Measurements from ENCODE around the gene PLEKHJ1.

Gene PLEKHJ1

GRCh38 chr19:2234996-2235380 lies 1.1 kb downstream of the PLEKHJ1 start:
- Histone ChIP-seq H3K4me1 (ENCODE audit: control insufficient read depth, insufficient read depth, low read length) (peaks cover 54% of the 10 kb centered on the region), H3K36me3 (ENCODE audit: control insufficient read depth, insufficient read depth, low read length) (no peaks in the 10 kb centered on the region), H3K9ac (ENCODE audit: low read length) (peak overlapping the region; percentile 71)

DNA sequence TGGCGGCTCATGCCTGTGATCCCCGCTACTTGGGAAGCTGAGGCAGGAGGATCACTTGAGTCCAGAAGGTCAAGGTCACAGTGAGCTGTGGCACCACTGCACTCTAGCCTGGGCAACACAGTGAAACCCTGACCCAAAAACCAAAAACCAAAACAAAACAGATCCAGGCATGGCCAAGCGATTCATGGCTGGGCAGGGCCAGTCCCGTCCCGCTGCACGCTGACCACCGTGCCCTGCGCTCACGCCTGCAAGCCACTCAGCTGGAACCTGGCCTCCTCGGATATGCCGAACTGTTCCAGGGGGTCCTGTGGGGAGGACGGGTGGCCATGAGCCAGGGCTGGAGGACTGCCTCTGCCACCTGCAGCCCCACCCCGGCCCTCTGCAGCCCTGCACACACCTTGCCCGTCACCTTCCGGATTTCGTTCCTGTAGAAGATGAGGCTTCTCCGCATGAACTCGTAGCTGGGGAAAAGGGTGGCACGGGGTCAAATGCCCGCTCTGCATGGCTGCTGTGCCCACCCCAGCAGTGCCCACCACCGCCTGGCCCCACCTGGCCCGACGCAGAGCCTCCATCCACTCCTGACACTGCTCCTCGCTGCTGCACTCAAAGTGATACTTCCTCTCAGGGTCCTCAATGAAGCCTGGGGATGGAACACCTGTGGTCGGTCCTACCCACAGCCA lies 2.4 kb downstream of the PLEKHJ1 start:
- no peaks in the 10 kb centered on the region for H3K27me3 ChIP-seq (ENCODE audit: control insufficient read depth, insufficient read depth, low read length)
- H3K9me3 ChIP-seq (ENCODE audit: control insufficient read depth, low read length), result no peaks in the 10 kb centered on the region
- H3K4me1 ChIP-seq (ENCODE audit: control insufficient read depth, insufficient read depth, low read length), result peaks cover 53% of the 10 kb centered on the region
- H3K36me3 ChIP-seq (ENCODE audit: control insufficient read depth, insufficient read depth, low read length), result peaks cover 6% of the 10 kb centered on the region
- no peak overlapping the region for H3K9ac ChIP-seq (ENCODE audit: low read length)
- H3K4me3 ChIP-seq (ENCODE audit: low read length), result no peak overlapping the region

More at GRCh38 chr19:2234996-2235380, 1.1 kb downstream of the PLEKHJ1 start:
- no peaks in the 10 kb centered on the region for H3K9me3 ChIP-seq (ENCODE audit: control insufficient read depth, low read length)
- H3K27me3 ChIP-seq (ENCODE audit: control insufficient read depth, insufficient read depth, low read length), result no peaks in the 10 kb centered on the region
- peak overlapping the region; percentile 43 for H3K4me3 ChIP-seq (ENCODE audit: low read length)

DNA sequence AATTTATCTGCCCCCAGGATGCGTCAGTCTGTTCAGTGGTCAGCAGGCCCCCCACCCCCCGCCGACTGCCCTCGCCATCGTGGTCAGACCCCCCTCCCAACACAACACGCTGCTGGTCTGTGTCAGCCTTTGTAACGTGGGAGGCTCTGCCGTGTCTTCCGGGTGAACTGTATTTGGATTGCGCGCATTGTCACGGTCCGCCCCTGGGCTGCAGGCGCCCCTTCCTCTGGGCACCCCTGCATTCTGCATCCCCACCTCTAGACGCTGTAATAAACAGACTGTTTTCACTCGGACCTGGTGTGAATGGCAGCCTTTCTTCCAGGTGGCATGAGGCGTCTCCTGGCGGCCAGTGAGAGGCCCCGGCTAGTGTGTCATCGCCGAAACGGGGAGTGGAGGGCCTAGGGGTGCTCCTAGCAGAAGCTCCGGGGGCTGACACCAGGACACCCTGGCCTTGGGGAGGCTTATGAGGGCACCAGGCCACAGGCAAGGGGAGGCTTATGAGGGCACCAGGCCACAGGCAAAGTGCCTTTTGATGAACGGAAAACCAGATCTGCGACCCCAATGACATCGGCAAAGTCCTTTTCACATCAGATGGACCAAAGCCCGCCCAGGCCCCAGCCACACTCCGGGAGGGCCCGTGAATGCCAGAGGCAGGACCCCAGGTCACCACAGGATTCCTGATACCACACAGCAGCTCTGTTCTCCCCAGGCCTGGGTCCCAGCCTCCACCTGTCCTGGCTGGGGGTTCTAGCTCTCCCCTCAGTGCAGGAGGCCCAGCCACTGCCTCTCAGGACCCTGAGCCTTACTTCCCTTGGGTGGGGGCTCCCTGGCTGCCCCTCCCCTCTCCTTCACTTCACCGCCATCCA lies 3.6 kb downstream of the PLEKHJ1 start:
- H3K9ac ChIP-seq (ENCODE audit: low read length), result no peak overlapping the region
- no peak overlapping the region for H3K4me3 ChIP-seq (ENCODE audit: low read length)
- peaks cover 44% of the 10 kb centered on the region for H3K4me1 ChIP-seq (ENCODE audit: control insufficient read depth, insufficient read depth, low read length)
- no peaks in the 10 kb centered on the region for H3K9me3 ChIP-seq (ENCODE audit: control insufficient read depth, low read length)
- peaks cover 11% of the 10 kb centered on the region for H3K36me3 ChIP-seq (ENCODE audit: control insufficient read depth, insufficient read depth, low read length)
- no peaks in the 10 kb centered on the region for H3K27me3 ChIP-seq (ENCODE audit: control insufficient read depth, insufficient read depth, low read length)

- Histone ChIP-seq H3K4me3 (ENCODE audit: low read length) (no peak overlapping the region), H3K9ac (ENCODE audit: low read length) (no peak overlapping the region), H3K9me3 (ENCODE audit: control insufficient read depth, low read length) (no peaks in the 10 kb centered on the region), H3K27me3 (ENCODE audit: control insufficient read depth, insufficient read depth, low read length) (no peaks in the 10 kb centered on the region), H3K36me3 (ENCODE audit: control insufficient read depth, insufficient read depth, low read length) (peaks cover 11% of the 10 kb centered on the region), H3K4me1 (ENCODE audit: control insufficient read depth, insufficient read depth, low read length) (peaks cover 43% of the 10 kb centered on the region)
Measured at GRCh38 chr19:2231621-2232221, 4.4 kb downstream of the PLEKHJ1 start.

DNA sequence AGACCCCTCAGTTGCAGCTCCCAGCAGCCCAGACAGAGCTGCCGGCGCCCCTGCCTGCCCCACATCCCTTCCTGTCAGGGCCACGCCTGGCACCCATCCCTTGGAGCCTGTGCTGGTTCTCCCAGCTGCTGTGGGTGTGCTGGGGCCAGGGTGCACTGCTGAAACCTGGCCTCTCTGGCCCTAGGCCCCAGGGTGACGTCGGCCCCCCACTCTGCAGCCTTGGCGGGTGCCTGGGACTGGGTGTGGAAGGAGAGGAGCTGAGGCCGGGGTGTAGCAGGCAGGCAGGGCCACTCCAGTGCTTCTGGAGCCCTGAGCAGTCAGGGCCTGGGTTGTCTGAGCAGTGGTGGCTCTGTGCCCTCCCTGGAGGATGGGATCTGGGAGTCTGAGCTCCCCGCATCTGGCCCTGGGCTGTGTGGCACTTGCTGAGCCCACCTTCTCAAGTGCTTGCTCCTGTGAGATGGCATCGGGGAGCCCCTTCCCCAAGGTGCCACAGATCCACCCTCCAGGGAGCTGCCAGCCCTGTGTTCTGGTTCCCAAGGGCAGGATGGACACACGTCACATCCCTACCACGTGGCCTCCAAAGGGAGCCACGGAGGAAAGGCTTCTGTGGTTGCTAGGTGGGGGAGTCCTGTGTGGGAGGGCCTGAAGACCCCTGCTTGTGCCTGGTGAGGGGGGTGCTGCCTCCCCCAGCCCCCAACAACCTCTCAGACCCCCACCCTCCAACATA lies 5.2 kb downstream of the PLEKHJ1 start:
- no peaks in the 10 kb centered on the region for H3K27me3 ChIP-seq (ENCODE audit: control insufficient read depth, insufficient read depth, low read length)
- H3K36me3 ChIP-seq (ENCODE audit: control insufficient read depth, insufficient read depth, low read length), result peaks cover 11% of the 10 kb centered on the region
- no peak overlapping the region for H3K4me3 ChIP-seq (ENCODE audit: low read length)
- H3K4me1 ChIP-seq (ENCODE audit: control insufficient read depth, insufficient read depth, low read length), result peaks cover 43% of the 10 kb centered on the region
- H3K9me3 ChIP-seq (ENCODE audit: control insufficient read depth, low read length), result no peaks in the 10 kb centered on the region
- no peak overlapping the region for H3K9ac ChIP-seq (ENCODE audit: low read length)

GRCh38 chr19:2230033-2230531 lies 6.0 kb downstream of the PLEKHJ1 start:
- Histone ChIP-seq H3K27me3 (ENCODE audit: control insufficient read depth, insufficient read depth, low read length) (no peaks in the 10 kb centered on the region), H3K4me3 (ENCODE audit: low read length) (no peak overlapping the region), H3K9ac (ENCODE audit: low read length) (no peak overlapping the region), H3K9me3 (ENCODE audit: control insufficient read depth, low read length) (no peaks in the 10 kb centered on the region), H3K36me3 (ENCODE audit: control insufficient read depth, insufficient read depth, low read length) (peaks cover 11% of the 10 kb centered on the region), H3K4me1 (ENCODE audit: control insufficient read depth, insufficient read depth, low read length) (peaks cover 40% of the 10 kb centered on the region)

DNA sequence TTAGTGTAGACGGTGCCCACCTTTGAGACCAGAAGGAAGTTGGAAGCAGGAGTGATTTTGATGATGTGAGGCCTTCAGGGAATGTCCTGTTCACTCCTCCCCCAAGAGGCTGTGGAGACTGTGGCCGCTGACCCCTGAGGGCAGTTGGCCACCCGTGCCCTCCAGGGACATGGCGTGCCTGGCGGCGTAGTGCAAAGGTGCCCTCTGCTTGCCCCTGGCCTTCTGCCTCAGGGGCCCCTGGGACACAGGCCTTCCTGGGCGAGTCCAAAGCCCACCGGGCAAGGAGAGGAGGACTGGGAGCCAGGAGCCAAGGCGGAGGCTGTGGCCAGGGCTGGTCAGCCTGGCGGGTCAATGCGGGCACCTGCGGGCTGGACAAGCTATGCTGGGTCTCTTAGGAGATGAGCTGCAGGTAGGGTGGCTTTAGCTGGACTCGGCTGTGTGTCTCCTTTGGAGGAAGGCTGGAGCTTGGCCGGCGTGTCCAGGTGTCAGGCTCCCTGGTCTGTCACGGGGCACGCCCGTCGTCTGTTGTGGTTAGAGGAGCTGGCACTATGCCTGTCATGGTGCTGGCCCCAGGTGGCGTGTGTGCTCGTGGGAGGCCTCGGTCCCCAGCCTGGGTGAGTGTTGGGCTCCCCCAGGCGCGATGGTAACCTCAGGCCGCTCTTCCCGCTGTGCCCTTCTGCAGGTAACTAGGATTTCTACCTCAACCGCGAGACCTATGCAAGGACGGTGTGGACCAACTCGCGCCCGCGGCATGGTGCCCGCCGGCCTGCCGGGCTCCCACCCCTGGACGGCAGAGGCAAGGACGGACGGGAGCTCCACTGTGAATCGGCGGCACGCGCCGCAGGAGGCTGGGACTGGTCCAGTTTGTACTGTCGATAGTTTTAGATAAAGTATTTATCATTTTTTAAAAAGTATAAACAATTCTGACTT lies 6.8 kb downstream of the PLEKHJ1 start:
- H3K36me3 ChIP-seq (ENCODE audit: control insufficient read depth, insufficient read depth, low read length), result peaks cover 13% of the 10 kb centered on the region
- no peaks in the 10 kb centered on the region for H3K9me3 ChIP-seq (ENCODE audit: control insufficient read depth, low read length)
- H3K27me3 ChIP-seq (ENCODE audit: control insufficient read depth, insufficient read depth, low read length), result no peaks in the 10 kb centered on the region
- no peak overlapping the region for H3K9ac ChIP-seq (ENCODE audit: low read length)
- H3K4me3 ChIP-seq (ENCODE audit: low read length), result no peak overlapping the region
- H3K4me1 ChIP-seq (ENCODE audit: control insufficient read depth, insufficient read depth, low read length), result peaks cover 35% of the 10 kb centered on the region

- Histone ChIP-seq H3K9ac (ENCODE audit: low read length) (no peak overlapping the region), H3K4me1 (ENCODE audit: control insufficient read depth, insufficient read depth, low read length) (peaks cover 26% of the 10 kb centered on the region), H3K9me3 (ENCODE audit: control insufficient read depth, low read length) (no peaks in the 10 kb centered on the region), H3K36me3 (ENCODE audit: control insufficient read depth, insufficient read depth, low read length) (peaks cover 19% of the 10 kb centered on the region), H3K27me3 (ENCODE audit: control insufficient read depth, insufficient read depth, low read length) (no peaks in the 10 kb centered on the region), H3K4me3 (ENCODE audit: low read length) (no peak overlapping the region)
Measured at GRCh38 chr19:2228157-2229030, 7.7 kb downstream of the PLEKHJ1 start.

DNA sequence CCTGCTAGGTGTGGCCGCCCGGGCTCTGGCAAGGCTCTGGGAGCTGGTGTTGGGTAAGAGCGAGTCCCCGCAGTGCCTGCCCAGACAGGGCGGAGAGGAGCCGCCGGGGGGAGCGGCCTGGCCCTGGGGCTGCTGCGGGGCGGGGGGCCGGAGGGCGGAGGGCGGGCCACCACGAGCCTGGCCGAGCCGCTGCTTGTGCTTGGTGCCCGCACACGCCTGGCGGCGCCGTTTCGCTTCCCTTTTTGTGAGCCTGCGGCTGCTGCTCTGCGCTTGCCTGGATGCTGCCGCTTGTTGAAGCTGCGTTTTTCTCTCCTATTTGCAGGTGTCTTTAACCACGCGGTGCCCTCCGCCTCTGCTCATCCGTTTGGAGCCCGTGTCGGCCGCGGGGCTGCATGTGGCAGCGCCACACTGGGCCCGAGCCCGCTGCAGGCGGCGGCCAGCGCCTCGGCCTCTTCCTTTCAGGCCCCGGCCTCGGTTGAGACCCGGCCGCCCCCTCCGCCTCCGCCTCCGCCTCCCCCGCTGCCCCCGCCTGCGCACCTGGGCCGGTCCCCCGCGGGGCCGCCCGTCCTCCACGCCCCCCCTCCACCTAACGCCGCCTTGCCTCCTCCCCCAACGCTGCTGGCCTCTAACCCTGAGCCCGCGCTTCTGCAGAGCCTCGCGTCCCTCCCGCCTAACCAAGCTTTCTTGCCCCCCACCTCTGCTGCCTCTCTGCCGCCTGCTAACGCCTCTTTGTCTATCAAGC lies 8.5 kb downstream of the PLEKHJ1 start:
- peaks cover 19% of the 10 kb centered on the region for H3K36me3 ChIP-seq (ENCODE audit: control insufficient read depth, insufficient read depth, low read length)
- no peak overlapping the region for H3K9ac ChIP-seq (ENCODE audit: low read length)
- H3K4me1 ChIP-seq (ENCODE audit: control insufficient read depth, insufficient read depth, low read length), result peaks cover 23% of the 10 kb centered on the region
- H3K27me3 ChIP-seq (ENCODE audit: control insufficient read depth, insufficient read depth, low read length), result no peaks in the 10 kb centered on the region
- H3K9me3 ChIP-seq (ENCODE audit: control insufficient read depth, low read length), result no peaks in the 10 kb centered on the region
- no peak overlapping the region for H3K4me3 ChIP-seq (ENCODE audit: low read length)

- H3K9me3 ChIP-seq (ENCODE audit: control insufficient read depth, low read length), result no peaks in the 10 kb centered on the region
- no peak overlapping the region for H3K4me3 ChIP-seq (ENCODE audit: low read length)
- H3K27me3 ChIP-seq (ENCODE audit: control insufficient read depth, insufficient read depth, low read length), result no peaks in the 10 kb centered on the region
- H3K9ac ChIP-seq (ENCODE audit: low read length), result no peak overlapping the region
- peaks cover 21% of the 10 kb centered on the region for H3K4me1 ChIP-seq (ENCODE audit: control insufficient read depth, insufficient read depth, low read length)
- peaks cover 19% of the 10 kb centered on the region for H3K36me3 ChIP-seq (ENCODE audit: control insufficient read depth, insufficient read depth, low read length)
Measured at GRCh38 chr19:2226840-2227360, 9.2 kb downstream of the PLEKHJ1 start.

Data from mucosa of stomach (tissue), 1 donor.